OCI-LY1 (cell line): ENCODE measurements around the gene ZNF195.
"Not testable (repeated sequence)": the region's sequence is repeated elsewhere in the genome, so short reads cannot be mapped to it uniquely, and the experiment has no call there.

Experiments used
- H2AFZ ChIP-seq: fragments of 200-600 bp; sonication (generic), shearing (Covaris generic); 2 replicates; pipeline ENCODE4 v1.6.0; 2014; ENCODE audit warnings: antibody characterized with exemption, mild to moderate bottlenecking, low read length
- H3F3A ChIP-seq: fragments of 200-600 bp; sonication (generic), shearing (Covaris generic); 2 replicates; pipeline ENCODE4 v1.6.0; 2014; ENCODE audit warnings: mild to moderate bottlenecking, antibody characterized with exemption, low read length, moderate library complexity; ENCODE audit not compliant: insufficient read depth
- H3K27ac ChIP-seq: fragments of 200-600 bp; sonication (generic); 2 replicates; pipeline ENCODE4 v1.5.1; 2014; ENCODE audit warnings: low read length, mixed run types, mild to moderate bottlenecking, low read depth; ENCODE audit not compliant: poor library complexity, severe bottlenecking
- H3K27me3 ChIP-seq: fragments of 200-600 bp; sonication (generic); 2 replicates; pipeline ENCODE4 v1.6.0; 2014; ENCODE audit warnings: antibody characterized with exemption, mild to moderate bottlenecking, low read length, moderate library complexity; ENCODE audit not compliant: insufficient read depth
- H3K36me3 ChIP-seq: fragments of 200-600 bp; sonication (generic); 2 replicates; pipeline ENCODE4 v1.6.1; 2014; ENCODE audit warnings: mild to moderate bottlenecking, antibody characterized with exemption, low read length, moderate library complexity, mixed read lengths; ENCODE audit not compliant: insufficient read depth
- H3K4me1 ChIP-seq: fragments of 200-600 bp; sonication (generic); 2 replicates; pipeline ENCODE4 v1.5.1; 2014; ENCODE audit warnings: mild to moderate bottlenecking, low read length, moderate library complexity; ENCODE audit not compliant: insufficient read depth, severe bottlenecking
- H3K4me2 ChIP-seq: fragments of 200-600 bp; sonication (generic), shearing (Covaris generic); 2 replicates; pipeline ENCODE4 v1.6.1; 2014; ENCODE audit warnings: low read length
- H3K4me3 ChIP-seq: fragments of 200-600 bp; sonication (generic); 2 replicates; pipeline ENCODE4 v1.5.1; 2014; ENCODE audit warnings: low read length, low read depth, mild to moderate bottlenecking, mixed read lengths; ENCODE audit not compliant: poor library complexity, severe bottlenecking
- H3K79me2 ChIP-seq: fragments of 200-600 bp; shearing (Covaris generic); 2 replicates; pipeline ENCODE4 v1.6.1; 2016; ENCODE audit warnings: mixed run types, low read length, mixed read lengths; ENCODE audit not compliant: insufficient read depth
- H3K9ac ChIP-seq: fragments of 200-600 bp; sonication (generic), shearing (Covaris generic); 2 replicates; pipeline ENCODE4 v1.6.1; 2014; ENCODE audit warnings: mild to moderate bottlenecking, low read length, mixed read lengths
- H3K9me2 ChIP-seq: fragments of 200-600 bp; sonication (generic), shearing (Covaris generic); 2 replicates; pipeline ENCODE4 v1.6.1; 2014; ENCODE audit warnings: low read depth, mild to moderate bottlenecking, low read length, mixed read lengths
- H3K9me3 ChIP-seq: fragments of 200-600 bp; shearing (Covaris generic); 2 replicates; pipeline ENCODE4 v1.6.1; 2014; ENCODE audit warnings: low read length, mixed read lengths
- H4K20me1 ChIP-seq: fragments of 200-600 bp; sonication (generic), shearing (Covaris generic); 2 replicates; pipeline ENCODE4 v1.6.0; 2016; ENCODE audit warnings: mild to moderate bottlenecking, low read length; ENCODE audit not compliant: insufficient read depth
- EZH2 ChIP-seq: fragments of 200-600 bp; sonication (generic), shearing (Covaris generic); IDR thresholded peaks from 2 replicates; pipeline ENCODE4 v1.8.0; 2017; ENCODE audit warnings: borderline replicate concordance, mixed run types, mild to moderate bottlenecking, antibody characterized with exemption, low read length, moderate library complexity, mixed read lengths
- TF ChIP-seq, protein P1 (sequence below): fragments of 200-600 bp; sonication (generic), shearing (Covaris generic); IDR thresholded peaks from 2 replicates; pipeline ENCODE4 v1.5.1; 2017; ENCODE audit warnings: mild to moderate bottlenecking, antibody characterized with exemption, low read length, moderate library complexity, mixed read lengths

The ZNF195 gene

DNA sequence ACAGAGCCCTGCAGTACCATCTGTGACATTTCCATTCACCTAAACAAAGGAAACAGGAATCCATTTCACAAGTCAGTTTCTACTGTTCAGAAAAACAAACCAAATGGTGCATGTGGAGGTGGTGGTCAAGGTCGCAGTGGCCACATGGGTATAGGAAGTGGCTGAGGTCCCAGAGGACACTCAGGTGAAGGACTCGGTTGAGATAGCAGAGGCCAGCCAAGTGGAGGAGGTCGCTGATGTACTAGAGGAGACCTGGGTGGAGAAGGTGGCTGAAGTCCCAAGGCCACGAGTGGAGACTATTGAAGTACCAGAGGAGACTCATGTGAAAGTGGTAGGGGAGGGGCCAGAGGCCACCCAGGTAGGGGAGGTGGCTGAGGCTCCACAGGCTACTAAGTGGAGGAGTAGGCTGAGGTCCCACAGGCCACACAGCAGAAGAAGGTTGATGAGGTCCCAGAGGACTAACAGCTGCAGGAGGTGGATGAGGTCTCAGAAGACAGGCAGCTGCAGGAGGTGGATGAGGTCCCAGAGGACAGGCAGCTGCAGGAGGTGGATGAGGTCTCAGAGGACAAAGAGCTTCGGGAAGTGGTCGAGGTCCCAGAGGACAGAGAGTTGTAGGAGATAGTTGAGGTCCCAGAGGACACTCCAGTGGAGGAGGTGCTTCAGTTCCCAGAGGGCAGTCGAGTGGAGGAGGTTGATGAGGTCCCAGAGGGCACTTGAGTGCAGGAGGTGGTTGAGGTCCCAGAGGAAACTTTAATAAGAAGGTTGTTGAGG lies 40.2 kb downstream of the ZNF195 start:
- H3K4me3 ChIP-seq: no peak overlapping the region
- H3K27me3 ChIP-seq: no peaks in the 10 kb centered on the region
- H2AFZ ChIP-seq: no peak overlapping the region
- no peaks in the 10 kb centered on the region for H3K36me3 ChIP-seq
- H3K27ac ChIP-seq: no peak overlapping the region
- no peaks in the 10 kb centered on the region for H3K9me3 ChIP-seq
- H4K20me1 ChIP-seq: no peaks in the 10 kb centered on the region
- no peak overlapping the region for H3K9ac ChIP-seq
- no peaks in the 10 kb centered on the region for H3K79me2 ChIP-seq
- H3F3A ChIP-seq: no peaks in the 10 kb centered on the region
- H3K4me1 ChIP-seq: no peaks in the 10 kb centered on the region
- no peak overlapping the region for H3K4me2 ChIP-seq
- TF ChIP-seq, protein P1, sequence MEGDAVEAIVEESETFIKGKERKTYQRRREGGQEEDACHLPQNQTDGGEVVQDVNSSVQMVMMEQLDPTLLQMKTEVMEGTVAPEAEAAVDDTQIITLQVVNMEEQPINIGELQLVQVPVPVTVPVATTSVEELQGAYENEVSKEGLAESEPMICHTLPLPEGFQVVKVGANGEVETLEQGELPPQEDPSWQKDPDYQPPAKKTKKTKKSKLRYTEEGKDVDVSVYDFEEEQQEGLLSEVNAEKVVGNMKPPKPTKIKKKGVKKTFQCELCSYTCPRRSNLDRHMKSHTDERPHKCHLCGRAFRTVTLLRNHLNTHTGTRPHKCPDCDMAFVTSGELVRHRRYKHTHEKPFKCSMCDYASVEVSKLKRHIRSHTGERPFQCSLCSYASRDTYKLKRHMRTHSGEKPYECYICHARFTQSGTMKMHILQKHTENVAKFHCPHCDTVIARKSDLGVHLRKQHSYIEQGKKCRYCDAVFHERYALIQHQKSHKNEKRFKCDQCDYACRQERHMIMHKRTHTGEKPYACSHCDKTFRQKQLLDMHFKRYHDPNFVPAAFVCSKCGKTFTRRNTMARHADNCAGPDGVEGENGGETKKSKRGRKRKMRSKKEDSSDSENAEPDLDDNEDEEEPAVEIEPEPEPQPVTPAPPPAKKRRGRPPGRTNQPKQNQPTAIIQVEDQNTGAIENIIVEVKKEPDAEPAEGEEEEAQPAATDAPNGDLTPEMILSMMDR: no peak
- no peak for TF ChIP-seq EZH2
- no peaks in the 10 kb centered on the region for H3K9me2 ChIP-seq

DNA sequence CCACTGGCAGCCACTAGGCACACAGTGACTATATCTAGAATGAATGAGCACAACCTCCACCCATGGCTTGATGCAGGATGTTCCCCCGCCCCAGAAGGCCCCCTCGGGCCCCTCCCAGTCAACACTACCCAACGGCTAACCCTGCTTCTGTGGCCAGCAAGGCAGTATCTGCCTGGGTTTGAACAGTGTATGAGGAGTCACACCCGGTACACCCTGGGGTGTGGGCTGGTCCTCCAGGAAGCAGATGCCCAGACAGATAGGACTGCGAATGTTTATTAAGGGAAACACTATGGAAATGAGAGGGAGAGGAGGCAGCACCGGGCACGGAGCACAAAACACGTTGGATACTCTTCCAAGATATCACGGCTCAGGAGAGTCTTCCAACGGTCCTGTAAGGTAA lies 42.5 kb downstream of the ZNF195 start:
- H3K9ac ChIP-seq, H3K79me2 ChIP-seq, H3K4me3 ChIP-seq, H3K27ac ChIP-seq, H3K4me2 ChIP-seq, H2AFZ ChIP-seq, H3K36me3 ChIP-seq, H3K4me1 ChIP-seq, H3F3A ChIP-seq, H3K9me3 ChIP-seq, H4K20me1 ChIP-seq, H3K27me3 ChIP-seq, H3K9me2 ChIP-seq: not testable (repeated sequence)

DNA sequence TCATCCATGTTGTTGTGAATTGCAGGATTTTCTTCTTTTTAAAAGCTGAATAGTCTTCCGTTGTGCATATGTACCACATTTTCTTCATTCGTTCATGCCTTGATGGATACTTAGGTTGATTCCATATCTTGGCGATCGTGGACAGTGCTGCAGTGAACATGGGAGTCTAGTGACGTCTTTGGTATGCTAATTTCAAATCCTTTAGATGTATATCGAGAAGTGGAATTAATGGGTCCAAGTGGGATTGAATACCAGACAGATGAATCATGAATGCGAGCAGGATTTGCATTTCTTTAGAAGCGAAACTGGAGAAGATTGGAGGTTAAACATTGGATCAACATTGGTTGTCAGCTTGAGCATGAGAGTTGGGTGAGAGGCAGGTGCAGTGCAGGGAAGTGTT lies 45.8 kb downstream of the ZNF195 start:
- H3K9me2 ChIP-seq, H4K20me1 ChIP-seq, H3K79me2 ChIP-seq, H3K4me1 ChIP-seq, H2AFZ ChIP-seq, H3K9ac ChIP-seq, H3K4me2 ChIP-seq, H3K36me3 ChIP-seq, H3K9me3 ChIP-seq, H3K27me3 ChIP-seq, H3F3A ChIP-seq, H3K27ac ChIP-seq, H3K4me3 ChIP-seq: not testable (repeated sequence)

DNA sequence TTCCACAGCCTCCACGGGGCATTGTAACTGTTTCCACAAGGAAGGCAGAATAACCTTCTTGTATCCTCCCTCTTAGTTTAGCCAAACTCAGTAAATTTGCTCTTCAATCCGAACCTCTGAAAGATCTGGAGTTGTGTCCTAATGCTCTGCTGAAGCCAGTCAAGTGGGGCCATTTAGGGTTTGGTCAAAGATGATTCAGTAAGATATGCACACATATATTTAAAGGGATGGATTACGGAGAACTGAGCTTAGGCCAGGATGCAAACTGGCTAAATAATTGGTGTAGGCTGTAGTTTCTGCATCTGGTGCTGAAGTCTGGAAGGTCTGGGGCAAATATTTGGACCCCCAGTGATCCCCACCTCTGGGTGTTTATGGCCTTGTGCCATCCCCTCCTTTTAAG lies 47.9 kb downstream of the ZNF195 start:
- H3K9ac ChIP-seq, H3K9me3 ChIP-seq, H3K9me2 ChIP-seq, H2AFZ ChIP-seq, H3K27me3 ChIP-seq, H3K4me1 ChIP-seq, H3K4me2 ChIP-seq, H3K79me2 ChIP-seq, H3K27ac ChIP-seq, H3K36me3 ChIP-seq, H3K4me3 ChIP-seq, H4K20me1 ChIP-seq, H3F3A ChIP-seq: not testable (repeated sequence)

DNA sequence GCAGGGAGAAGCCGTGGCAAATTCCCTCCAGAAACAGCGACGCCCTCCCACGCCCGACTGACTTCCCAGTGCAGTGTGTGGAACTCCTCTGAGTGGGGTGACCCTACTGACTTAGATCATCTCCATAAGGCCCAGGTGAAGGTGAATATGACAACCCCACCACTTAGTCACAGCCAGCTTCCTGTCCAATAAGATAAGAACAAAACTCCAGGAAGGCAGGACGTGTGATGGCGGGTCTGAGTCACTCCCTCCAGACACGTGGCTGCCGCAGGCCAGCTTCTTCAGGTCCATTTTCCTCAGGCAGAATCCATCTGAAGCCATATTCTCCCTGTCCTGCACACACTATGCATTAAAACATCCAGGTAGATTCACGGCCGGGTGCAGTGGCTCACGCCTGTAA lies 48.9 kb downstream of the ZNF195 start:
- not testable (repeated sequence) for H3K27ac ChIP-seq, H3K9me2 ChIP-seq, H3K4me3 ChIP-seq, H3K36me3 ChIP-seq, H4K20me1 ChIP-seq, H3F3A ChIP-seq, H3K4me2 ChIP-seq, H3K79me2 ChIP-seq, H3K9me3 ChIP-seq, H2AFZ ChIP-seq, H3K27me3 ChIP-seq, H3K4me1 ChIP-seq, H3K9ac ChIP-seq

DNA sequence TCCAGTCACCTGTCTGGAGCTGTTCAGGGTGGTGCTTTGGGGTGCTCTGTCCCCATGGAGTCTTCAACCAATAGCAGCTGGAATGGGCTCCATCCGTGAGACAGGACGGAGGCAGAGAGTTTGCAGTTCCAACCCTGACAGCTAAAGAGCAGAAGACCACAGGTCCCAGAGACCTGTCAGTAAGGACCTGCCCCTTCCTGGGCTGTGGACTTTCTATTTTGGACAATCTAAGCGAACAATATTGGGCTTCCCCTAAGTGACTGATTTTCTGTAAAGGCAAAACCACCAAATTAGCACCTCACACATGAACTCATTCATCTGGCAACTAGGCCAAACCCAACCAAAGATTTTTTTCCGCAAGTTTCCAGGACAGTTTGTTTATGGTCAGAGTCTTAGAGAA lies 50.4 kb downstream of the ZNF195 start:
- not testable (repeated sequence) for H2AFZ ChIP-seq, H3K9me3 ChIP-seq, H3K27me3 ChIP-seq, H3K27ac ChIP-seq, H3K79me2 ChIP-seq, H3K4me2 ChIP-seq, H3K4me1 ChIP-seq, H3K4me3 ChIP-seq, H3K9ac ChIP-seq, H3K36me3 ChIP-seq, H3K9me2 ChIP-seq, H4K20me1 ChIP-seq, H3F3A ChIP-seq

DNA sequence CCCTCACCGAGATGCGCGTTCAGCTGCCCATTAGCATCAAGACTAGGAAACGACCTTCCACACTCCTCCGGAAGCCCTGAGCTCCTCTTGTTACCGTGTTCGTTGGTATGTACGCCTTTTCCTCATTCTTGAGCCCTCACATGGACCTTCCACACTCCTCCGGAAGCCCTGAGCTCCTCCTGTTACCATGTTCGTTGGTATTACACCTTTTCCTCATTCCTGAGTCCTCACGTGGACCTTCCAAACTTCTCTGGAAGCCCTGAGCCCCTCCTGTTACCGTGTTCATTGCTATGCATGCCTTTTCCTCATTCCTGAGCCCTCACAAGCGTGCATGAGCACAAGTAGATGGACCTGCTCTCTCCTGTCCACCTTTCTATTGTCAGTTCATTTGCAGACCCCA lies 52.5 kb downstream of the ZNF195 start:
- not testable (repeated sequence) for H3K27ac ChIP-seq, H3F3A ChIP-seq, H3K79me2 ChIP-seq

More for the DNA sequence above, 52.5 kb downstream of the ZNF195 start:
- not testable (repeated sequence) for H3K27me3 ChIP-seq, H3K4me2 ChIP-seq, H3K4me3 ChIP-seq, H3K9me2 ChIP-seq, H3K36me3 ChIP-seq, H3K9me3 ChIP-seq, H3K9ac ChIP-seq, H2AFZ ChIP-seq, H4K20me1 ChIP-seq, H3K4me1 ChIP-seq
